Measurements from ENCODE around the gene FAM237B.
A peak's percentile ranks its signal among the peaks of the same experiment; 100 is the strongest.

The FAM237B gene

GRCh38 chr7:90290244-90291113 is 30.6 kb downstream of the FAM237B start:
- no peak for DNase-seq (ENCODE audit: low spot score)

- no peak for DNase-seq (ENCODE audit: low spot score)
Observed at GRCh38 chr7:90288154-90288553, 33.0 kb downstream of the FAM237B start.

DNA sequence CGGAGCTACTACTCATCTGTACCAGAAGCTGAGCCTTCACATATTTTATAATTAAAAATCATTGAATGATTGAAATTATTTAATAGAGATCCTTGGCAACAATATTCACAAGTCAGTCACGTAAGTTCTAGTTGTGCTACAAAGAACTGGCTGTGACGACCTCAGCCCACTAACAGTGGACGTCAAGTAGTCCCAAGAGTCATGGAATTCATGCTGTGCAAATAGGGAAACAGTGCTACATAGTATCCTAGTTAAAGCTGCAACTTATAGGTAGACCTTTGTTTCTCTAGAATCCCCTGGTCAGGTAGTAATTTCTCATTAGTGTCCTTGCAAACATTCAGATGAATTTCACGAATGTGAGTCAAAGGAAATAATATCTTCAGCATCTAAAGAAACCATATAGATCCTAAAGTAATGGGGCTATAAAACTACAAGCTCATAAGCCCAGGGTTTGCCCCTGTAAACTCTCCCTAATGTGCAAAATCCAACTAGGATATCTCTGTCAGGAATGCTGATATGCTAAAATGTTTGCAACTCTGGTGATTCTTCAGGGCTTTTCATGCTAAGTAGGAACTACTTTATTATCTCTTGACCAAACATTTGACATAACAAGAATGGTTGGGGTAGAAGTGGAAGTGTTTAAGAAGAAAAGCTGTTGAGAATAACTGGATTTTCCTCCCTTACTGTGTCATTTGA is 44.9 kb downstream of the FAM237B start:
- no peak for DNase-seq (ENCODE audit: low spot score)

GRCh38 chr7:90274161-90274560 is 46.9 kb downstream of the FAM237B start:
- DNase-seq (ENCODE audit: low spot score): no peak

GRCh38 chr7:90272242-90272641 is 48.9 kb downstream of the FAM237B start:
- no peak for DNase-seq (ENCODE audit: low spot score)

DNA sequence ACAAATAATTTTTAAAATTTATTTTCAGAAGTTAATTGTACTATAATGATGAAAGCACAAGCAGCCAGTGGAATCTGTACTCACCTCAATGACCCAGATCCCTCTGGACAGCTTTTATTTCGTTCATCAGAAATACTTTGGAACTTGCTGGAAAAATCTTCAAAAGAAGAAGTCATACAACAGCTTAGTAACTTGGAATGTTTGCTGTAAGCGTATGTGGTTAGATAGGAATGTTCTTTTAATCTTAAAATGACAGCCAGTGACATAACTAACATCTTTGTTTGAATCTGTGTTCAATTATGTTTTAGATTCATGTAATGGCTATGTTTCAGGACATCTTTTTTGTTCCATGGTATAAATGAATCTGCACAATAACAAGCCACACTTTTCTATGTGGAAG is 49.4 kb downstream of the FAM237B start:
- peak; percentile 68 for DNase-seq (ENCODE audit: low spot score)

- DNase-seq (ENCODE audit: low spot score): no peak
Observed at GRCh38 chr7:90270431-90271178, 50.5 kb downstream of the FAM237B start.

DNA sequence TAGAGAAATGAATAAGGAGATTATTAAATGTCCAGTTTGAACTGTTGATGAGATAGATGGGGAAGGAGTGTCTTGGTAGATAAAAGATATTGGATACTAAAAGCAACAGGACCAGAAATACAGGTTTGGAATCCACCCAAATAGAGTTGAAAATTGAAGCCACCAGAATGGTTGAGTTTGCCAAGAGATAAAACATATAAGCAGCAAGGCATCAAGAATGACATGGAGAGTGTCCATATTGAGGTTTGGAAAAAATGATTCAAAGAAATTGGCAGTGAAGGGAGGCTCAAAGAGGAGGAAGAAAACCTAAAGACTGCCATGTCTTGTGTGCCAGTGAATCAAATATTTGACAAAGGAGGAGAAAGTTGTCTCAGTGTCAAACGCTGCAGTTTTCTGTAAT is 51.9 kb downstream of the FAM237B start:
- no peak for DNase-seq (ENCODE audit: low spot score)

DNA sequence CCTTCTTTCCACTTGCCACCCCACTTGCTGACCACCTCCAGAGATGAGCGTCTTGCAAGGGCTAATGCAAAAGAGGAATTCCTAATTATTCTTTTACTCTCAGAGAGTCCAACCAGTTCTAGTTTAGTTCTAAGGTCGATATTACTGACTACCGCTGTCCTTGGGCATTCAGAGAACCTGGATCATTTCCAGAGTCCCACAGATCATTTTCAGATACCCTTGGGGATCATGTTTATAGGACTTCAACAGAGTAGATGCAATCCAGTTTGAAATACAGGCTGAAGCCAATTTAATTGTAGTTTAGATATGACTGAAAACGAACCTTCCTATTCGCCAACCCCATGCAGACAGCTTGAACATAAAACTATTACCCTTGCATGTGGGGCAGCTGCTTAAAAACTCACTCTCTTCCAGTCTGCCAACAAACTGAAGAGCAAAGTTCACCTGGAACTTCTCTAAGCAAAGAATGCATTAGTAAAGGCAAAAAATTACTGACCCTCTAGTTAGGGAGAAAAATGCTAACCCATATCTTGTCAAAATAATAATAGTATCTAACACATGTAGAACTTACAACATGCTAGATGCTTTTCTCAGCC is 53.7 kb downstream of the FAM237B start:
- no peak for DNase-seq (ENCODE audit: low spot score)

DNA sequence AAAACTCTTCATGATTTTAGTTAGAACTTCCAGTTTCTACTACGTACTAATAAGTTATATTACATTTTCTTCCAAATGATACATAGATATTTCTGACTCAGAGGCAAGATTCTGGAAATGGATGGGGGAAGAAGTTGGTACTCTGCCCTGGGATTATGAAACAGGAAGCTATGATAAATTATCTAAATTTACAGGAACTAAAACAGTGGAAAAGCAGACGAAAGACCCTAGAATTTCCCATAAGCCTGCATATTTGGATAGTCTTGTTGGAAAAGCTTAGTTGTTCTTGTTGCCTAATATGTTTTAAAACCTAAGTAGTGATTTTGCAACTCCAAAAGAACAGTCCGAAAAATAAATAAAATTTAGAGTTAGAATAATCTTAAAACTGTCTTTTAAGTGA is 54.3 kb downstream of the FAM237B start:
- DNase-seq (ENCODE audit: low spot score): peak; percentile 30

All from AG08395 (cell line).